Aorta (tissue), 5 donors: Measurements from ENCODE around the gene TMEM131L. TPM values are rescaled to one million over a fixed set of nuclear protein-coding genes. Genes with fewer than 3 reads are reported as not detected.
"Not testable (repeated sequence)": the region's sequence is repeated elsewhere in the genome, so short reads cannot be mapped to it uniquely, and the experiment has no call there.

Experiments
- ATAC-seq: fragments of 200-7000 bp; cut with Tn5 transposase; one replicate; pipeline ENCODE4 v1.9.1; 2022; ENCODE audit warnings: moderate library complexity; ENCODE audit not compliant: low FRiP score
- DNase-seq, 2 donors: peaks; one replicate each; pipeline ENCODE4 v3.0.0-alpha.2; 2020
- H3K27ac ChIP-seq, 2 donors: one replicate each; pipeline ENCODE4 v1.5.1; 2013; ENCODE audit warnings: low read length in 2 of 2, mild to moderate bottlenecking in 2 of 2, moderate library complexity in 2 of 2, control low read depth in 1 of 2, inconsistent platforms in 1 of 2, low read depth in 1 of 2
- H3K27me3 ChIP-seq, 2 donors: one replicate each; pipeline ENCODE4 v1.6.1; 2013; ENCODE audit warnings: control low read depth in 1 of 2, low read length in 1 of 2, mild to moderate bottlenecking in 1 of 2, moderate library complexity in 1 of 2; ENCODE audit not compliant: insufficient read depth in 2 of 2, control insufficient read depth in 1 of 2
- H3K36me3 ChIP-seq, 2 donors: one replicate each; pipeline ENCODE4 v1.6.1; 2013; ENCODE audit warnings: control low read depth in 1 of 2, low read length in 1 of 2, mild to moderate bottlenecking in 1 of 2; ENCODE audit not compliant: insufficient read depth in 2 of 2, control insufficient read depth in 1 of 2
- H3K4me1 ChIP-seq, 2 donors: one replicate each; pipeline ENCODE4 v1.6.1; 2013; ENCODE audit warnings: low read length in 2 of 2, control low read depth in 1 of 2, mild to moderate bottlenecking in 1 of 2, moderate library complexity in 1 of 2; ENCODE audit not compliant: insufficient read depth in 2 of 2, control insufficient read depth in 1 of 2
- H3K4me3 ChIP-seq, 2 donors: one replicate each; pipeline ENCODE4 v1.5.1; 2013; ENCODE audit warnings: low read length in 2 of 2, control low read depth in 1 of 2, mild to moderate bottlenecking in 1 of 2
- H3K9me3 ChIP-seq: one replicate; pipeline ENCODE4 v1.6.1; 2013; ENCODE audit warnings: mild to moderate bottlenecking, low read length; ENCODE audit not compliant: control insufficient read depth
- WGBS, 2 donors: extraction: QIAGEN DNeasy Blood & Tissue Kit; methylation state at CpG; one replicate each; pipeline ENCODE4 v1.1.7; 2013; 5-methylcytosine and 5-hydroxymethylcytosine counted together
- intact Hi-C, 2 donors: fragments of 100-400 bp; cut with DNase I; formaldehyde crosslinking; loops; one replicate each; pipeline versions ENCODE4 v1.14.2 to v1.15.0; 2022
- polyA plus RNA-seq, 2 donors: library from polyadenylated mRNA; stranded (reverse); fragments of 200-250 nt; gene quantifications; one replicate each; pipeline ENCODE4 v1.2.3, GENCODE V29; 2013
- total RNA-seq, 2 donors: library from RNA; stranded (reverse); fragmentation: NEBNext Ultra II Directional; extraction: Animal tissue kit (Norgen Biotek cat#: 25700); gene quantifications; one replicate each; pipeline ENCODE4 v1.2.1, GENCODE V29; 2021
- donor health status: healthy with polysubstance abuse.
- donor health status: Bipolar disorder and iron deficiency.
- donor health status: DM: no; HTN: no; CAD: no.
- donor health status: DM: no; HTN: no; CAD: no.
- donor health status: DM: yes; HTN: yes; CAD: no.

Gene TMEM131L
- total and polyA plus RNA-seq, 4 donors, result 2.0 to 22.5 (median 17.5) TPM

DNA sequence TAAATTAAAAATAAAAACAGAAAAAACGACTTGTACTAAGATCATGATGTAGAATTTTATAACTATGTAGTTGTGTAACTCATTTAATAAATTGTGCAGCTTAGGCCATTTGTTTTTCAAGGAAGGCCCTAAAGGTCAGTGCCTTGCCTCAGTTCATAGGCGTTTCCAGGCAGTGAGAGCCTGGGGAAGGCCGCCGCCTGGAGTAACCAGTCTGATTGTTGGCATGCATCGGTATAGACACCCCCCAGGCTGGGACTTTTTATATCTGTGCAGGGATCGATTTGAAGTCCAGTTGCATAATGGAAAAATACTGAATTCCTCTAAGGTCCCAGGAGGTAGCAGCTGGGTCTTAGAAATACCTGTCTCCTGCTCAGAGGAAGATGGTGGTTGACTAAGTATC lies 77.2 kb downstream of the TMEM131L start:
- Histone ChIP-seq H3K4me3 (no peak overlapping the region), H3K9me3 (no peaks in the 10 kb centered on the region), H3K27ac (no peak overlapping the region), H3K27me3 (no peaks in the 10 kb centered on the region), H3K36me3 (no peaks in the 10 kb centered on the region), H3K4me1 (peaks cover 0 to 2% of the 10 kb centered on the region in 2 donors)
- intact Hi-C loops, result no loop called here
- no peak for DNase-seq
- WGBS, 2 donors, result 75 to 80% methylated on average over 6 of the region's 6 CpGs
- ATAC-seq, result peak; percentile 27

DNA sequence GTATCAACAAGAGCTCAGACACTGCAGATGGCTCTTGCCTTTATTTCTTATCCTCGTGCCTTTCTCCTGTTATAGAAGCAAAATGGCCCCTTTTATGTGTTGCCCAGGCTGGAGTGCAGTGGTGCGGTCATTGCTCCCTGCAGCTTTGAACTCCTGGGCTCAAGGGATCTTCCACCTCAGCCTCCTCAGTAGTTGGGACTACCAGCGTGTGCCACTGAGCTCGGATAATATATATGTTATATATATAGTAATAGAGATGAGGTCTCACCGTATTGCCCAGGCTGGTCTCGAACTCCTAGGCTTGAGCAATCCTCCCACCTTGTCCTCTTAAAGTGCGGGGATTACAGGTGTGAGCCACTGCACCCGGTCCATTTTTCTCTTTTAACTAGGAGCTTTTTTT lies 79.7 kb downstream of the TMEM131L start:
- intact Hi-C loops, result loop anchor here in 1 of 2 donors (5.0 kb wide), 1 partner anchor 59 kb away; no protein-coding TSS in a partner anchor
- H3K9me3 ChIP-seq, result no peaks in the 10 kb centered on the region
- H3K27me3 ChIP-seq, result no peaks in the 10 kb centered on the region
- no peak overlapping the region for H3K4me3 ChIP-seq
- H3K27ac ChIP-seq, result peak overlapping the region in 1 of 2 donors; percentile 48
- H3K4me1 ChIP-seq, result peaks cover 0 to 5% of the 10 kb centered on the region in 2 donors
- no peak for DNase-seq
- WGBS, 2 donors, result 91 to 96% methylated on average over 8 of the region's 8 CpGs
- no peak for ATAC-seq
- H3K36me3 ChIP-seq, result no peaks in the 10 kb centered on the region

DNA sequence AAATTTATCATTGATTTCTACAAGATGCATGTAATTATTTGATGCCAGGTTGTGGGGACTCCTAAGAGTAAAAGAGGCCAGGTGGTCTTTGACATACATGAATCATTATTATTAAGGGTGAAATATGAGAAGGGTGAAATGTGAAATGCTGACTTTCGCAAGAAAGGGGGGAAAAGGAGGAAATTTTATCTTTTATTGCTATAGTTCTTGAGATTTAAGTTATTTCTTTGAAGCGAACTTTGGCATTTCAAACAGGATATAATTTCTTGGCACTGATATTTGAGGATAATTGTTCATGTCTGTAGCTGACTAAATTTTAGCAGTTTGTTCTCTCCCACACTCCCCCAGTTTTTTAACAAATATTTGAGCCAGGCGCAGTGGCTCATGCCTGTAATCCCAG lies 80.1 kb downstream of the TMEM131L start:
- ATAC-seq, result no peak
- H3K4me3 ChIP-seq, result no peak overlapping the region
- peaks cover 0 to 5% of the 10 kb centered on the region in 2 donors for H3K4me1 ChIP-seq
- WGBS, 2 donors, result 92 to 93% methylated on average over 3 of the region's 3 CpGs
- no peak overlapping the region for H3K27ac ChIP-seq
- no peaks in the 10 kb centered on the region for H3K27me3 ChIP-seq
- no peaks in the 10 kb centered on the region for H3K36me3 ChIP-seq
- no peaks in the 10 kb centered on the region for H3K9me3 ChIP-seq
- intact Hi-C loops, result loop anchor here in 1 of 2 donors (5.0 kb wide), 1 partner anchor 59 kb away; no protein-coding TSS in a partner anchor
- no peak for DNase-seq

DNA sequence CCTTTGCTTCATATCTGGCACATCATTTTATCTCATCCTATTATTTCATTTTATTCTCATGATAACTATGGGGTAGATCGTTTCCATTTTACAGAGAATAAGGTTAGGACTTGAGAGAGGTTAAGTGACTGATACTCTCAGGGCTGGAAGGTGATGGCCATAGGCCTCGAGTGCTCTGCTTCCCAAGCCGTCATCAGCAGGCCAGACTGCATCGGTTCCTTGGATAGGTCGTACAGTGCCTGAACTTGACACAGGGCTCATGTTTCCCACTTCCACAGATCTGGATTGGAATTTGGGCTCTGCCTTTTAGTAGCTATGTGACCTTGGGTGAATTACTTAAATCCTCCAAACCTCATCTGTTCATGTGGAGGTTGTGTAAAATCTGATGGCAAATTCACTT lies 81.4 kb downstream of the TMEM131L start:
- peaks cover 0 to 5% of the 10 kb centered on the region in 2 donors for H3K4me1 ChIP-seq
- 64 to 76% methylated on average over 5 of the region's 5 CpGs for WGBS, 2 donors
- H3K4me3 ChIP-seq, result no peak overlapping the region
- ATAC-seq, result peak; percentile 35
- H3K27ac ChIP-seq, result no peak overlapping the region
- H3K9me3 ChIP-seq, result no peaks in the 10 kb centered on the region
- no peaks in the 10 kb centered on the region for H3K27me3 ChIP-seq
- intact Hi-C loops, result loop anchor here in 1 of 2 donors (5.0 kb wide), 1 partner anchor 60 kb away; no protein-coding TSS in a partner anchor
- H3K36me3 ChIP-seq, result no peaks in the 10 kb centered on the region
- no peak for DNase-seq

DNA sequence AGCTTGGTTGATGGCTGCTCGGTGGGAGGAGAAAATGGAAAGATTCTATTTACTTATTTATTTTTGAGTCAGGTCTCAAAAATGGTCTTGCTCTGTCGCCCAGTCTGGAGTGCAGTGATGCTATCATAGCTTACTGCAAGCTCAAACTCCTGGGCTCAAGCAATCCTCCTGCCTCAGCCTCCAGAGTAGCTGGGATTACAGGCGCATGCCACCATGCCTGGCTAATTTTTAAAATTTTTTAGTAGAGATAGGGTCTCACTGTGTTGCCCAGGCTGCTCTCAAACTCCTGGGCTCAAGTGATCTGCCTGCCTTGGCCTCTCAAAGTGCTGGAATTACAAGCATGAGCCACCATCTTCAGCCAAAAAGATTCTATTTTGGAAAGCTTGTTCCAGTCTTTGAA lies 82.7 kb downstream of the TMEM131L start:
- not testable (repeated sequence) for H3K9me3 ChIP-seq, ATAC-seq, H3K4me1 ChIP-seq, DNase-seq, H3K4me3 ChIP-seq, H3K36me3 ChIP-seq, H3K27me3 ChIP-seq, H3K27ac ChIP-seq
- intact Hi-C loops, result loop anchor here in 1 of 2 donors (5.0 kb wide), 1 partner anchor 62 kb away; no protein-coding TSS in a partner anchor
- WGBS, 2 donors, result 94 to 96% methylated on average over 3 of the region's 3 CpGs

DNA sequence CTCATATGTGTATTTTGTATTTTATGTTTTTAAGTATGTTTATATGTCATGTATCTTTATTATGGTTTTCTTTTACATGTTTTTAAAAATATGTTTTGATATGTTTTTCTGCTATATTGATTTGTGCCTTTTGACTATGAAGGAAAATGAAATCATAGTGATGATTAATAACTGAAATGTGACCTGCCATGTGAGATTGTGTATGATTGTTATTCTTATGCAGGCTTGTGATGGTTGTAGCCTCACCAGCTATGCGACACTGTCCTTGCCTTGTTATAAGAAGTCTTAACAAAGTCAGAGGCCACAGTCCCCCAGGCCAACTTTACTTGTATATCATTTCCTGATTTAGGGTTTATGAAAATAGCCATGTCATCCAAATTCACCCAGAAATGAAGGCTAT lies 83.2 kb downstream of the TMEM131L start:
- Histone ChIP-seq H3K27me3 (no peaks in the 10 kb centered on the region), H3K9me3 (no peaks in the 10 kb centered on the region), H3K36me3 (no peaks in the 10 kb centered on the region), H3K4me1 (peaks cover 0 to 5% of the 10 kb centered on the region in 2 donors), H3K27ac (no peak overlapping the region), H3K4me3 (no peak overlapping the region)
- DNase-seq (no peak), ATAC-seq (no peak)
- WGBS, 2 donors, result 37 to 70% methylated on average over 1 of the region's 1 CpG
- intact Hi-C loops, result loop anchor here in 1 of 2 donors (5.0 kb wide), 1 partner anchor 62 kb away; no protein-coding TSS in a partner anchor

DNA sequence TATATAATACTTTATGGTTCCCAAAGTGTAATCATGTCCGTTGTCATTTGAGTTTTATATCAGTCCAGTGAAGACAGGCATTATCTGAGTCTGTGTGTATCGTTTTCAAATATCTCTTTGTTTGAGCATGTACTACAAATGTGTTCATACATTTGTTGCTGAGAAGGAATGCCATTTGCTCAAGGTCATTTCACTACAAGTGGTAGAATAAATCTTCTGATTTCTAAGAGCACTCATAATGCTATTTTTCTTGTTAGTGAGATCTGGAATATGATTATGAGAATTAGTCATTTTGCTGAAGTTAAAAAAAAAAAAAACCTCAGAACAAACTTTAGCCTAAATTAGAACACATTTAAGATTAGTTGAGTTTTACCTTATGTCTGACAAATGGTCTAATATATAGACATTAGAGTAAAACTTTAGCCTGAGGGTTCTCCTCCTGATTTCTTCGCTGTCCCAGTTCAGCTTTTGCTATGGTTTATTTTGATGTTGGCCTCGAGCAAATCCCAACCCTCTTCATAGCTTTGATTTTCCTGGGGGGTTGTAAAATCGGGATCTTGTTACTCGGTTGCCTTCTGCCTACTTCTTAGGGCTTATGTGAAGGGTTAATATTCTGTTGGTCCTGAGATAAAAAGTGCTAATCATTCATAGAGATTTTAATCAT lies 87.1 kb downstream of the TMEM131L start:
- no peaks in the 10 kb centered on the region for H3K27me3 ChIP-seq
- H3K4me1 ChIP-seq, result peaks cover 0 to 4% of the 10 kb centered on the region in 2 donors
- H3K27ac ChIP-seq, result peak overlapping the region; percentile 89 to 92
- H3K9me3 ChIP-seq, result no peaks in the 10 kb centered on the region
- 9 to 14% methylated on average over 6 of the region's 6 CpGs for WGBS, 2 donors
- DNase-seq, result no peak
- H3K4me3 ChIP-seq, result peak overlapping the region in 1 of 2 donors; percentile 34
- intact Hi-C loops, result loop anchor here in 1 of 2 donors (5.0 kb wide), 1 partner anchor 86 kb away; the partner anchor contains the start of gene TMEM131L
- no peaks in the 10 kb centered on the region for H3K36me3 ChIP-seq
- no peak for ATAC-seq

DNA sequence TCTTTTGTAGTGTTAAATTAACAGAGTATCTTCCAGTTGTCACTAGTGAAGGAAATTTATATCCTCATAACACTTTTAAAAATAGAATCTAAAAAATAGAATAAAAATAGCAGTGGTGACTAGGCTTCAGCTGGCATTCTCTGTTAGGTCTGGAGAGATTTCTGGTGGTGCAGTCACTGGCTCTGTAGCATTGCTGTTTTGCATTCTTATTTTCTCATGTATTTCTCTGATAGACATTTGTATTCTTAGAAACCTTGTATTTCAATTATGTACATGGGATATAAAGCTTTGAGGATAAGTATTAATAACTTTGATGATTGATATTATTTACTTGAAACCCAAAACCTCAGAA lies 87.6 kb downstream of the TMEM131L start:
- Histone ChIP-seq H3K4me1 (peaks cover 0 to under 1% of the 10 kb centered on the region in 2 donors), H3K27me3 (no peaks in the 10 kb centered on the region), H3K9me3 (no peaks in the 10 kb centered on the region), H3K27ac (peak overlapping the region in 1 of 2 donors; percentile 89), H3K36me3 (no peaks in the 10 kb centered on the region), H3K4me3 (peak overlapping the region in 1 of 2 donors; percentile 34)
- peak; percentile 69 for ATAC-seq
- intact Hi-C loops, result loop anchor here in 1 of 2 donors (5.0 kb wide), 1 partner anchor 86 kb away; the partner anchor contains the start of gene TMEM131L
- no peak for DNase-seq
